Loucy (cell line): ENCODE data around the gene PTPN3.
"Not testable (repeated sequence)": the region's sequence is repeated elsewhere in the genome, so short reads cannot be mapped to it uniquely, and the experiment has no call there.

Experiments
- H2AFZ ChIP-seq: fragments of 200-600 bp; sonication (generic); 2 replicates; pipeline ENCODE4 v1.6.0; 2016; ENCODE audit warnings: antibody characterized with exemption, mild to moderate bottlenecking, low read length, moderate library complexity
- H3F3A ChIP-seq: fragments of 200-600 bp; 2 replicates; pipeline ENCODE4 v1.6.0; 2016; ENCODE audit warnings: antibody characterized with exemption, low read depth, mild to moderate bottlenecking
- H3K27me3 ChIP-seq: fragments of 200-600 bp; sonication (generic); 2 replicates; pipeline ENCODE4 v1.6.1; 2014; ENCODE audit warnings: low read length, mild to moderate bottlenecking; ENCODE audit not compliant: insufficient read depth, poor library complexity, severe bottlenecking
- H3K36me3 ChIP-seq: fragments of 200-600 bp; sonication (generic); 2 replicates; pipeline ENCODE4 v1.6.1; 2016; ENCODE audit warnings: low read length; ENCODE audit not compliant: insufficient read depth
- H3K4me1 ChIP-seq: fragments of 200-600 bp; sonication (generic); 2 replicates; pipeline ENCODE4 v1.5.1; 2014; ENCODE audit warnings: low read length, mild to moderate bottlenecking; ENCODE audit not compliant: insufficient read depth, poor library complexity, severe bottlenecking
- H3K4me2 ChIP-seq: fragments of 200-600 bp; sonication (generic); 2 replicates; pipeline ENCODE4 v1.6.0; 2014; ENCODE audit warnings: antibody characterized with exemption, low read length, low read depth, mild to moderate bottlenecking; ENCODE audit not compliant: poor library complexity, severe bottlenecking
- H3K4me3 ChIP-seq: fragments of 200-600 bp; sonication (generic); 2 replicates; pipeline ENCODE4 v1.5.1; 2014; ENCODE audit warnings: low read length, mild to moderate bottlenecking, mixed read lengths; ENCODE audit not compliant: poor library complexity, severe bottlenecking
- H3K79me2 ChIP-seq: fragments of 200-600 bp; sonication (generic); 2 replicates; pipeline ENCODE4 v1.6.1; 2014; ENCODE audit warnings: low read length; ENCODE audit not compliant: insufficient read depth
- H3K9ac ChIP-seq: fragments of 200-600 bp; sonication (generic); 2 replicates; pipeline ENCODE4 v1.6.0; 2014; ENCODE audit warnings: mild to moderate bottlenecking, low read depth, low read length, moderate library complexity; ENCODE audit not compliant: poor library complexity, severe bottlenecking
- H3K9me2 ChIP-seq: fragments of 200-600 bp; sonication (generic); replicated peaks from 2 replicates; pipeline ENCODE4 v1.6.1; 2016; ENCODE audit warnings: low read depth, low read length, mixed read lengths
- H3K9me3 ChIP-seq: fragments of 200-600 bp; sonication (generic); 2 replicates; pipeline ENCODE4 v1.6.1; 2014; ENCODE audit warnings: mild to moderate bottlenecking, antibody characterized with exemption, low read length, low read depth; ENCODE audit not compliant: insufficient read depth
- H4K20me1 ChIP-seq: fragments of 200-600 bp; sonication (generic); 2 replicates; pipeline ENCODE4 v1.6.0; 2014; ENCODE audit warnings: antibody characterized with exemption, low read length, mild to moderate bottlenecking; ENCODE audit not compliant: insufficient read depth, poor library complexity, severe bottlenecking
- CTCF ChIP-seq: fragments of 200-600 bp; sonication (generic); conservative IDR thresholded peaks from 2 replicates; pipeline ENCODE4 v1.5.1; 2014; ENCODE audit warnings: mild to moderate bottlenecking, antibody characterized with exemption, low read length
- EZH2phosphoT487 ChIP-seq: fragments of 200-600 bp; IDR thresholded peaks from 2 replicates; pipeline ENCODE4 v1.6.1; 2018; ENCODE audit warnings: antibody characterized with exemption, mild to moderate bottlenecking, moderate library complexity, borderline replicate concordance

The PTPN3 gene

GRCh38 chr9:109510506-109510905, 12.4 kb upstream of the PTPN3 start:
- Histone ChIP-seq H3K4me3 (no peak overlapping the region), H3K4me1 (peaks cover 5% of the 10 kb centered on the region), H3K9me2 (no peaks in the 10 kb centered on the region), H3K4me2 (no peak overlapping the region), H3K36me3 (no peaks in the 10 kb centered on the region), H3K27me3 (no peaks in the 10 kb centered on the region), H3K9ac (no peak overlapping the region), H3K9me3 (no peaks in the 10 kb centered on the region), H3K79me2 (no peaks in the 10 kb centered on the region), H2AFZ (no peak overlapping the region), H4K20me1 (no peaks in the 10 kb centered on the region), H3F3A (no peaks in the 10 kb centered on the region)
- TF ChIP-seq EZH2phosphoT487 (no peak), CTCF (no peak)

- H3K9me2 ChIP-seq, H3K36me3 ChIP-seq, H3K27me3 ChIP-seq, H4K20me1 ChIP-seq, H3K9ac ChIP-seq, H3K79me2 ChIP-seq, H3F3A ChIP-seq, H3K9me3 ChIP-seq, H2AFZ ChIP-seq, H3K4me1 ChIP-seq, H3K4me2 ChIP-seq, H3K4me3 ChIP-seq: not testable (repeated sequence)
Observed at GRCh38 chr9:109510042-109510441, 11.9 kb upstream of the PTPN3 start.

GRCh38 chr9:109509611-109510010, 11.5 kb upstream of the PTPN3 start:
- H3K9me3 ChIP-seq, result no peaks in the 10 kb centered on the region
- H4K20me1 ChIP-seq, result no peaks in the 10 kb centered on the region
- H3K4me2 ChIP-seq, result no peak overlapping the region
- no peaks in the 10 kb centered on the region for H3K27me3 ChIP-seq
- H3K36me3 ChIP-seq, result no peaks in the 10 kb centered on the region
- H3K9me2 ChIP-seq, result no peaks in the 10 kb centered on the region
- TF ChIP-seq CTCF, result no peak
- TF ChIP-seq EZH2phosphoT487, result no peak
- H3K9ac ChIP-seq, result no peak overlapping the region
- no peaks in the 10 kb centered on the region for H3F3A ChIP-seq
- peaks cover 5% of the 10 kb centered on the region for H3K4me1 ChIP-seq
- H3K79me2 ChIP-seq, result no peaks in the 10 kb centered on the region
- H2AFZ ChIP-seq, result no peak overlapping the region
- no peak overlapping the region for H3K4me3 ChIP-seq

- Histone ChIP-seq H3K36me3 (no peaks in the 10 kb centered on the region), H3K9ac (no peak overlapping the region), H3K4me3 (no peak overlapping the region), H3K4me1 (peaks cover 4% of the 10 kb centered on the region), H3K4me2 (no peak overlapping the region), H4K20me1 (no peaks in the 10 kb centered on the region), H3K9me3 (no peaks in the 10 kb centered on the region), H2AFZ (no peak overlapping the region), H3K79me2 (no peaks in the 10 kb centered on the region), H3F3A (no peaks in the 10 kb centered on the region), H3K27me3 (no peaks in the 10 kb centered on the region), H3K9me2 (no peaks in the 10 kb centered on the region)
- no peak for TF ChIP-seq EZH2phosphoT487
- no peak for TF ChIP-seq CTCF
Observed at GRCh38 chr9:109507421-109507838, 9.3 kb upstream of the PTPN3 start.
